HT-29 (cell line): ENCODE measurements around the gene ARHGAP4. TPM values are rescaled to one million over a fixed set of nuclear protein-coding genes. Genes with fewer than 3 reads are reported as not detected.
A peak's percentile ranks its signal among the peaks of the same experiment; 100 is the strongest.

Experiments
- DNase-seq: peaks from one replicate; pipeline ENCODE4 v3.0.0-alpha.2; 2015; ENCODE audit warnings: low spot score
- total RNA-seq: library from RNA; depleted of rRNA; stranded (reverse); fragments of >200 nt; shearing (Covaris generic); gene quantifications from 2 replicates; pipeline ENCODE4 v1.2.3, GENCODE V29; 2014; rRNA removed

The ARHGAP4 gene
- 3.4 and 6.5 TPM in 2 replicates for total RNA-seq

DNA sequence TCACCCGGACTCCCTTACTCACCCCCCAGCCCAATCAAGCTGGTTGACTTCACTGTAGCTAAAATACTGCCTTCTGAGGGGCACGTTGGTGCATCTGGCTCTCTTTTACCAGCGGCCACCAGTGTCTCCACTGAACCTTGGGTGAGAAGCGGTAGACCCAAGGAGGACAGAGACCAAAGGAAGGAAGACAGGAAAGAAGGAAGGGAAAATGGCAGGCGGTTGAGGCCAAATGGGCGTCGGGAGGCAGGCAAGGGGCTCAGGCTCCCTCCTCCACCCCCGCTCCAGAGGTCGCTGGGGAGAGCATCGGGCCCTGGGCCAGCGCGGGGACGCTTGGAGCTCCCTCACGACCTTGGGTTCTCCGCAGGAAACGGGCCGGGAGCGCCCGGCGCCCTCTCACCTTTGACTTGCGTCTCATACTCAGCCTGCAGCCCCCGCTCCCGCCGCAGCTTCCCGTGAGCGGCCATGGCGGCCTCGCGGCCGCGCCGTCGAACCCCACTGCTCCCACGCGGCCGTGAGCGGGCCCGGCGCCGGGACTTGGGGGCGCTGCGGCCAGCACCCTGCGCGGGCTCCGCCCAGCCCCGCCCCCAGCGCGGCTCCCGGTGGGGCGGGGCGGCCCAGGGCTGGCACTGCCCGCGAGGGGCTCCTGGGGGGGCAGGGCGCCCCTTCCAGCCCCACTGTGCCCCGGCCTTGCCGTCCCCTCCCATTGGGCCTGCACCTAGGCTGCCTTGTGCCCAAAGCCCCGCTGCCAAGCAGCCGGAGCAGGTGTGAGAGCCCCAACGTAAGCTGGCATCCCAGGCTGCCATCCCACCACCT, at the start of gene ARHGAP4:
ARHGAP4 (minus strand) TSS at position 526 of the 813 bp plus-strand sequence; CDS start at position 464, 62 bp downstream.
- DNase-seq: no peak

- DNase-seq: no peak
Measured at GRCh38 chrX:153974726-153975286, 48.7 kb upstream of the ARHGAP4 start.

DNA sequence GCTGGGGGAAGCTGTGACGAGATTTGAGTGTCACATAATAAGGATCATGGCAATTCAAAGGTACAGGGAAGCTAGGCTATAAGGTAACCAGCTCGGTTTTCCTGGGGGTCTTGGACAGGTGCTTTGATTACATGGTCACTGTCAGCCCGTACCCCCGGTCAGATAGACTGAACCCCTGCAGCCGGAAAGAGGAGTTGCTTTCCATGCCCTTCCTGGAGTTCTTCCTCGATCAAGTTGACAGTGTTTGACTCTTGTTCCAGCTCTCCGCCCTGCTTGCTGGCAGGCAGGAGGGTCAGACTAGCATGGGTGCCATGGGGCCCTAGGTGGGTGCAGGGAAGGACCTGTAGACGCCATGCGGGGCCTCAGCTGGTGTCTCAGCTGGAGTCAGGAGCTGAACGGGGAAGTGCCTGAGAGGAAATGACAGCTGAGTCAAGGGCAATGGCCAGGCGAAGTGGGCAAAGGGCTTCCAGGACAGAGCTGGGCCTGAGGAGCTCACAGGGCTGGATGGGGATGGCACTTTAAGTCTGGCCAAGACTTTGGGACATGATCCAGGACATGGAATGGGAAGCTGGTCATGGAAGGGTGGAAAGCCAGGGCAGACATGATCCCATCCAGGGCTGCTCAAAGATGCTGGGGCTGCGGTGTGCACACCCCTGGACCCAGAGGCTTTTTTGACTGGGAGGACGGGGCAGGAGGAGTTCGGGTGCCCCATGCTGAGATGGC, 48.1 kb upstream of the ARHGAP4 start:
- peak; percentile 21 for DNase-seq

DNA sequence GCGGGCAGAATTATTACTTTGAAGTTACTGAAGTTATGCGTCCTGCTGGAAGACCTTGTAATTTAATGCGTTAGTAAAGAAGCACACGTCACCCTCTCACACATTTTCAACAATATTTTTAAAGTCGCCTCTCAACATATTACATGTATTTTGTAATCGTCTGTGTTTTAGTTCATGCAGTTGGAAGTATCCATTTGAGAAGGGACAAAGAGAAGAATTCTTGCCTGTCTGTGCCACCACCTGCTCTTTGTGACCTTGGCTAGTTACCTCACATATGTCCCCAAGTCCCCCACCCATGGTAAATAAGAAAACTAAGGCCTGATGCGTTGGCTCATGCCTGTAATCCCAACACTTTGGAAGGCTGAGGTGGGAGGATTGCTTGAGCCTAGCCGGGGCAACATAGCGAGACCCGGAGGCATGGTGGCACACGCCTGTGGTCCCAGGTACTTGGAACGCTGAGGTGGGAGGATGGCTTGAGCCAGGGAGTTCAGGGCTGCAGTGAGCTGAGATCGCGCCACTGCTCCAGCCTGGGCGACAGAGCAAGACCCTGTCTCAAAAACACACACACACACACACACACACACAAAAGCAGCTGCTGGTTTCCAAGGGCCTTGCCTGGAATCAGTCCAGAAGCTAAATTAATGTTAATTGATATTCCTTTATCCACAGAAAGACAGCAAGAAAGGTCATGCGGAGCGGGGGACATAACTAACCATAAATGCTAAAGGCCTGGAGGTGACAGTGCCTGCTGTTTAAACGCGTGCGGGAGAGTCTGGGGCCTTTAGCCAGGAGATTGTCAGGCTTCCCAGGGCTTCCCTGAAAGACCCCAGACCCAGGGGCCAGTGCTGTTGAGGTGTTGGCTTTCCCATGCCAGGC, 47.3 kb upstream of the ARHGAP4 start:
- DNase-seq: no peak

DNA sequence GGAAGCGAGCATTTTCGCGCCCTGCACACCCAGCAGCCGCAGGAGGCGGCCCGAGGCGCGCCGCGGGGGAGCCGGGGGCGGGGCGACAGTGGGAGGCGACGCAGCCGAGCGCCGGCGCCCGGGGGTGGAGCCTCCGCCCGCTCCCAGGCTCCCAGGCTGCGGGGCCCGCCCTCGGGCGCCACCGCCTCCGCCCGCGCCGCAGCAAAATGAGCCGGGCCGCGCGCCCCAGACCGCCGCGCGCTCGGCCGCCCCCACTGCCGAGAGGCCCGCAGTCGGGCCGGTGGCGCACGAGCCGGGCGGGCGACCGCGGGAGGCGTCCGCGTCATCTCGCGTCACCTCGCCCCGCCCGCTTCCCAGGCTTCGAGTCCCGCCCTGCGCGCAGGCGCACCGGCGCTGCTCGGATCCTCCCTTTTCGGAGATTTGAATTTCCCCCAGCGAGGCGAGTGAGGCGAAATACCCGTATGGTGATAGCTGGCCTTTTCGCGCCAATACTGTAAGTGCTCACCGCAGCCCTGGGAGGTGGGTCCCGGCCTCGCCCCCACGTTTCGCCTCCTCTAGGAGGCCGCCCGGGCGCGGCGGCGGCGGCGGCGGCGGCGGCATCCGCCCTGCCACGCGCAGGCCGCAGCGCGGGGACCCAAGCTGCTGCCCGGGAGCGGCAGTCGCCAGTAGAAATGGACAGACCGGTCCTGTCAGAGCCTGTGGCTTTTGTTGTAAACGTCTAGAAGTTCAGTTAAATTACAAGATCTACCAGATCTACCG, 46.5 kb upstream of the ARHGAP4 start, which contains the start of gene TMEM187:
TMEM187 (plus strand) TSS at position 387 of the 759 bp plus-strand sequence. CDS start 9,309 bp downstream, outside the sequence.
- peak; percentile 97 for DNase-seq

DNA sequence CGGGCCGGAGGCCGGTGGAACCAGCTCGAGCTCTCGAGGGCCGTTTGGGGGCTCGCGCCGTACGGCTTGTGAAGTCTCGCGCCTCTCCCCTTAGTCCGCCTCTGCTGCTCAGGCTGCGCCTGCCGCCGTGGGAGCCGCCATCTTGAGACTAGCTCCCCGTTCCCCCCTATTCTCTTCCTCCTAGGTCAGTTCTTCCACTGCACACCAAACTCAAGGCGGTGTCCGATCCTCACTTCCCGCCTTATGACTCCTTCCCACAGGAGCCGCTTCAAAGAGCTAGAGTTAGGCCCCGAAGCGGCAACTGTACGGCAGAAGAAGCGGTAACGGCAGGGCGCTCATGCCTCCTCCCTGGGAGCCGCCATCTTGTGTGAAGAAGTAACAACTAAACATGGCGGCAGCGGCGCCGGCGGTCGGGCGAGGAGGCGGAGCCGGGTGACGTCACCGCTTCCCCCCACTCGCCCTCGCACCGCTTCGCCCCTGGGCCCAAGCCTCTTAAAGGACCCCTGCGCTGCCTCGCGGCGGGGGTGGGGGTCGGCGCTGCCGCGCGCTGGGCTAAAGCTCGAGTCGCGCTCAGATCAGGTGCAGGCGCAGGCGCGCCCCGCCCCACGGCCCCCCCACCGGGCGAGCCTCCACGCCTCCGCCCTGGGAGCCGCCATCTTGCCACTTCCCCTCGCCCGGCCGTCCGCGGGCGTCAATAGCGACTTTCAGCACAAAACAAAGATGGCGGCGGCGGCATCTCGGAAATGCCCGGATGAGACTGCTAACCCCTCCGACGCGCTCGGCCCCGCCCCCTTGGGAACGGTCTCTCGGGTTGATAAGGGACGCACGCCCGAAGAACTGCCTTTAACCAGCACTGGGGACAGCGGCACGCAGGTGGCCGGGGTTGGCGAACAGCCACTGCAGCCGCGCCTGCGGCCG, 45.6 kb upstream of the ARHGAP4 start, which contains the start of gene HCFC1:
HCFC1 (minus strand) TSS at position 369 of the 918 bp plus-strand sequence. CDS start 978 bp downstream, outside the sequence.
- DNase-seq: peak; percentile 96

GRCh38 chrX:153971124-153971449, 45.0 kb upstream of the ARHGAP4 start:
- peak; percentile 97 for DNase-seq

- DNase-seq: peak; percentile 57
Measured at GRCh38 chrX:153970357-153971123, 44.5 kb upstream of the ARHGAP4 start.

GRCh38 chrX:153969904-153970356, 43.9 kb upstream of the ARHGAP4 start:
- peak; percentile 25 for DNase-seq

- no peak for DNase-seq
Measured at GRCh38 chrX:153969125-153969903, 43.2 kb upstream of the ARHGAP4 start.

DNA sequence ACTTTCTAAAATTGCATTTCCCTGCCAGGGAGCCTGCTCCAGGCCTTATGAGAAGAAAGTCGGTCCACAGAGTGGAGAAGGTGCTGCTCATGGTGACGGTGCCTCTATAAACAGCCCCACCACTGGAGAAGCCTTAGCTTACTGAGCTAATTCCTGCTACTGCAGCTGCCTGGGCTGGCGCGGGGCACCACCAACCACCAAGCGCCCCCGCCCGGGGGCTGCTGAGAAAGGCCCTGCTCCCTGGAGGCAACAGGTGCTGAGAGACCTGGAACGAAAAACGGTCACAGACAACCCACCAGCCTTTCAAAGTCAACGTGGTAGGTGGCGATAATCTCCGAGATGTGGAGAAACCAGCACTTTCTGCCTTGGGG, 42.7 kb upstream of the ARHGAP4 start:
- DNase-seq: no peak

- DNase-seq: no peak
Measured at GRCh38 chrX:153968255-153968654, 42.2 kb upstream of the ARHGAP4 start.

DNA sequence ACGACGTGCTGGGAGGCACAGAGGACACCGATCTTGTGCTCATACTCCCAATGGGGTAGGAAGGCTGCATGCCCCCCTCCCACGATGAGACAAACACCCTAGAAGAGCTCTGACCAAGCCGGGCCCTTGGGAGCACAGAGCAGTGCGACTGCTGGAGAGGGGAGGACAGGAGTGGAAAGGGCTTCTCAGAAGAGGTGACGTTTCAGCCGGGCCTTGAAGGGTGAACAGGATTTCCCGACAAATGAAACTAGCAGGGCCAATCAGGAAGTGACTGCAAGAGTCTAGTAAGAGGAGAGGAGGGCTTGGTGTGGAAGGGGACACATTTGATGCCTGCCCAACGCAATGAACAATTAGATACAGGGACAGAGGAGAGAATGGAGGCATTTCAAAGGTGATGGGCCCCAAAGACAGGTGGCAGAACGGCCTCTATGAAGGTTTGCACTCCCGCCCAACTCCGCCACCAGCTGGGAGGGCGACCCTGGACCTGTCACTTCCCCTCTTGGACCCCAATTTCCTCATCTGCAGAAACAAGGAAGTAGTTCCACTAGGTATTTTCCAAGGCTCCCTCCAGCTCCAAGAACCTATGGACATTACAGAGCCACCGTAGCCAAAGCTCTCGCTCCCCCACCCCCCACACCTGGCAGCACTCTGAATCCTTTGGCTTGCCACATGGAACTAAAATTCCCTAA, 41.6 kb upstream of the ARHGAP4 start:
- DNase-seq: no peak

GRCh38 chrX:153966841-153967535, 40.9 kb upstream of the ARHGAP4 start:
- DNase-seq: no peak

- DNase-seq: no peak
Measured at GRCh38 chrX:153966283-153966688, 40.2 kb upstream of the ARHGAP4 start.

- no peak for DNase-seq
Measured at GRCh38 chrX:153965406-153965805, 39.3 kb upstream of the ARHGAP4 start.

DNA sequence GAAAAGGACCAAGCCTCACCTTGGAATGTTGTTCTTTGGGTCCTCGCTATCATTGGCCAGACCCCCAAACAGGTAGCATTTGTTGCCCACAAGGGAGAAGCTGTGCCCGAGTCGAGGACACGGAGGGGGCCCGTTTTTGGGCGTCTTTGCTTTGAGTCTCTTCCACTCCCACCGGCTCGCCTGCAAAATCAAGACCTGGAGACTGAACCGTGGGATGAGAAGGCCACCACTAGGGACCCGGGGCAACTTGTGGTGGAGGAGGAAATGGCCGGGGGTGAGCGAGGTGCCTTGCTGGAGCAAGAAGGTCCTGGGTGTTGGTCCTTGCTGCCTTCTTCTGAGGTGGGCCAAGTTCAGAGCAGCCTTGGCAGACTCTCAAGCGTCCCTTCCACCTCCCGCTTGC, 38.0 kb upstream of the ARHGAP4 start:
- DNase-seq: no peak
